ENCODE measurements around the gene GDF7. TPM values are rescaled to one million over a fixed set of nuclear protein-coding genes. Genes with fewer than 3 reads are reported as not detected.

GDF7 gene
- total RNA-seq, 1 donor from 2014 or later, result 2.3 TPM

GRCh38 chr2:20629181-20629580 is 37.8 kb upstream of the GDF7 start:
- DNase-seq (ENCODE audit: low read depth in 2 of 2), result no peak

GRCh38 chr2:20629581-20630171 is 37.3 kb upstream of the GDF7 start:
- DNase-seq (ENCODE audit: low read depth in 2 of 2), result no peak

- no peak for DNase-seq (ENCODE audit: low read depth in 2 of 2)
Observed at GRCh38 chr2:20630967-20631366, 36.0 kb upstream of the GDF7 start.

GRCh38 chr2:20631617-20632307 is 35.2 kb upstream of the GDF7 start:
- DNase-seq (ENCODE audit: low read depth in 2 of 2), result no peak

GRCh38 chr2:20632446-20632990 is 34.4 kb upstream of the GDF7 start:
- no peak for DNase-seq (ENCODE audit: low read depth in 2 of 2)

DNA sequence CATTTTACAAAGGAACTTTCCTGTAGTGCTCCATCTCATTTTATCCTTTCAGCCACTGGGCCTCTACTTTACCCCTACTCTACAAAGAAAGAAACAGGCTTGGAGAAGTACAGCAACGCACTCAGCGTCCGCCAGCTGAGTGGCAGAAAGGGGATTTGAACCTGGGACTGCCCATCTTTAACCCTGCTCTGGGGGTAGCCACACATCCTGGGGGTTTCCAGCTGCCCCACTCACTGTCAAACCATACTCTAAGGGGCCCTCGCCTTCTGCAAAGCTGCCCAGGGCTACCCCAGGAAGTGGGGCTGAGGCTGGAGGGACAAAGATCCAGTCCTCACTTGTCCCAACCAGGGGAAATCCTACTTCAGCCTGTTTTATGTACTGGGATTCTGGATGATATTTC is 33.9 kb upstream of the GDF7 start:
- DNase-seq (ENCODE audit: low read depth in 2 of 2), result no peak

DNA sequence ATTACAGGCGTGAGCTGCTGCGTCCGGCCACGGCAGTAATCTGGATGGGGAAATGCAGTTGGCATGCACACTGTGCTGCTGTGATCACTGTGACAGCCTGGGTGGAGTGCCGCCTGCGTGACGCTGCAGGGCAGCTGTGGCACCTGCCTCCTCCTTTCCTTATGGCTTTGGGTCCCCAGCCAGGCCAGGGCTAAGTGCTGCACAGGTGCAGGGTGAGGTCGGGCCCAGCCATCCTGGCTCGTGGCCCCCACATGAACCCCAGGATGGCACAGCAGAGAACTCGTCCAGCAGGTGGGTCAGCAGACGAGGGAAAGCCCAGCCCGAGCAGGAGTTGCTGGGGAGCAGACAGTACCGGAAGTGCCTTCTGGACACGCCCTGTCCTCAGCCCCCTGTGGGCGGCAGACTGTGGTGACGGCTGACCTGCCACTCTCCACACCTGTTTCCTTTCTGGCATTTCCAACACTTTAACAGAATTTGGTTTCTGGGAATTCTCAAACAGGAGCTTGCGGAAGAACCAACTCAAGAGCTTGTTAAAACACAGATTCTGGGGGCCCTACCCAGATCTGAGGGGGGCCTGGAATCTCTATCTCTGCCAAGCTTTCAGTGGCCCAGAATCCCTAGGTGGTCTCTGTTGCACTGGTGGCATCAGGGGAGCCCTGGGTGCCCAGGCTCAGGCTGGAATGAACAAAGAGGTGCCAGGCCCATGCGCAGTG is 33.0 kb upstream of the GDF7 start:
- DNase-seq (ENCODE audit: low read depth in 2 of 2), result peak; percentile 76 to 83

- peak in 1 of 2 donors; percentile 36 for DNase-seq (ENCODE audit: low read depth in 2 of 2)
Observed at GRCh38 chr2:20634507-20635112, 32.3 kb upstream of the GDF7 start.

GRCh38 chr2:20635113-20635510 is 31.8 kb upstream of the GDF7 start:
- no peak for DNase-seq (ENCODE audit: low read depth in 2 of 2)

DNA sequence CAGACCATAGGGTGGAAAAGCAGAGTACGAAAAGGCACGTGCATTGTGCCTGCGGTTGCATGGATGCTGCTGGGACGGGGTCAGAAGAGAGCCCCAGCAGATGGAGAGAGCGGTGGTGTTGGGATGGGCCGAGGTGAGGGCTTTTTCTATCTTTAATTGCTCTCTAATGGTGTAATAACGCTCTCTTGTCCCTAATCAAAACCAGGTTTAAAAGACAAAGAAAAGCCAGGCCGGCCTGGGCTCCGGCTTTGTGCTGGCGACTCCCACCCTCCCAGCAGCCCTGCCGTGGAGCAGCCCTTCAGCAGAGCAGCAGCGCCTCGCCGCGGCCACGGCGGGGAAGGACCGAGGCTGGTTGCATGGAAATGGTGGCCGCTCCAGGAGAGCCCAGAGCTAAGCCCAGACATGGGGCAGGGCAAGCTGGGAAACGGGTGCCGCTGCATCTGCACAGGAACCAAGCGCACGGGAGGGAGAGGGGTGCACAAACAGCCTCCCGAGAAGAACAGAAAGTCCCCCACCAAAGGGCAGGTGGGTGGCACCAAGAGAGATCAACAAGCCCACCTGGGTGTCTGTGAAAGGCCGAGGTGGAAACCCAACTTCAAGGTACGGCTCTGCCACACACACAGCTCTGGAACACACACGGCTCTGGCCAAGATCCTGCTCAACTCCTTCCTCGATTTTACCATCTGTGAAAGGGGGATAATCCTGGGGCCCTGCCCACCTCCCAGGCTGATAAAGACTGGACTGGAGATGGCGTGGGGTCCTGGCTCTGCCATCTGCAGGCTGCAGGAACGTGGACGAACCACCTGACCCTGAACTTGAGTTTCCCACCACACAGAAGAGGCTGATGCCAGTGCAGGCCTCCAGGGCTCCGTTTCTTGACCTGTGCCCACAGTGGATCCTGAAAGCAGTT is 31.0 kb upstream of the GDF7 start:
- DNase-seq (ENCODE audit: low read depth in 2 of 2), result peak; percentile 65 to 86

DNA sequence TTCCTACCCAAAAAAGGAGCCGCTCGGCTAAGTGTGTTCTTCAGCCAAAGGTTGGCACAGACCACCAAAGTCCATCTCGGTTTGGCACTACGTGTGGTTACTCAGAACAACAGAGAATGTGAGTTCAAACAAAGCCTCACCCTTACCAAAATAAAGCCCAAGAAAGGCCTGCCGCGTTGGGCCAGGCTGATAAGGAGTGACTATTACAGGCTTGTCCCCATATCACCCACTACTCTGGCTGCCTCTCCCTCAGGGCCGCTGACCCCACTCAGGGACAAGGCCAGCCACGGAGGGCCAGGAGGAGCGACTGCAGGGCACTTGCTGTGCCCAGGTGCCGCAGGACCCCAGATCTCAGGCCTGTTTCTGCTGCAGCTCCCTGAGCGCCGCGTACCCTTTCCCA is 29.8 kb upstream of the GDF7 start:
- DNase-seq (ENCODE audit: low read depth in 2 of 2), result no peak

DNA sequence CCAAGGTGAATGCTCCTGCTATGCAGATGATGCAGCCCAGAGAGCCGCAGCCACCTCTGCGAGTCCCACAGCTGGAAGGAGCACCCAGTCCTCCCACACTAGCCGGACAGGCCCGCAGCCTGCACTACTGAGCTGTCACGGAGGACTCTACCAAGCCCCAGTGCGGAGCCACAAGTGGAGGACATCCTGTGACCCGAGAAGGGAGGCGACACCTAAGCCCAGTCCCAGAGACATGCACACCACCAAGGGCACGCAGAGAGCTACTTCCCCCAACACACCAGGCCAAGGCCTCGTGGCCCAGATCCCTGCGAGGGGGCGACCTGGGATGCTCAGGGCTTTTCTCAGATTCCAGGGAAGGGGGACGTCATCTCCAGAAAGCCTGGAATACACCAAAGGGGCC is 28.9 kb upstream of the GDF7 start:
- DNase-seq (ENCODE audit: low read depth in 2 of 2), result no peak

- no peak for DNase-seq (ENCODE audit: low read depth in 2 of 2)
Observed at GRCh38 chr2:20638646-20639430, 28.1 kb upstream of the GDF7 start.

DNA sequence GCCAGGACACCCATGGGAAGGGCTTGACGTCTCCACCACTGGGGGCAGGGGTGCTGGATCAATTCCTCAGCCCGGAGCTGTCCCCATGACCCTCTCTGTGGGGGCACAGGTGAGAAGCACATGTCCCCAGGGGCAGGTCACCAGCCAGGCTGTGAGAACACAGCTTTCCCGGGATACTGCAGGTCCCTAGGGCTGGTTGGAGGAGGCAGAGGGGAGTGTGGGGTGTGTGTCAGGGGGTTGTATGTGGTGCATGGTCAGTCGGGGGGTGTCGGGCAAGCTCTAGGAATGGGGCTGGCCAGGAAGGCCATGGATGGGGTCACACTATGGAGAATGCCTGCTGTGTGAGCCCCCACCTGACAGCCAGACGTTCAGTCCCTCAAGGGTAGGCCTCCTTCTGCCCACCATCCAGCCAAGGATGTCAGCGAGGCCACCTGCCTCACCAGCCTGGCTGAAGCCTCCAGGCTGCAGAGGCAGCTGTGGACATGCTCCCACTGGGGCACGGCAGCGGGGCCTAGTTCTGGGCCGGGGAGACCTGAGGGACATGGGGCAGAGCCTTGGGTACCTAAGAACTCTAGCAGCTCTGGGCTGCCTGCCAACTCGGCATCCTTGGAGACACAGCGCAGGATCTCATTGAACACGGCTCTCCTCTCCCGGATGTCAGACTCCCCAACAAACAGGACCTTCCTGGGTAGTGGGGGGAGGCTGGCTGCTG is 26.4 kb upstream of the GDF7 start:
- DNase-seq (ENCODE audit: low read depth in 2 of 2), result no peak

DNA sequence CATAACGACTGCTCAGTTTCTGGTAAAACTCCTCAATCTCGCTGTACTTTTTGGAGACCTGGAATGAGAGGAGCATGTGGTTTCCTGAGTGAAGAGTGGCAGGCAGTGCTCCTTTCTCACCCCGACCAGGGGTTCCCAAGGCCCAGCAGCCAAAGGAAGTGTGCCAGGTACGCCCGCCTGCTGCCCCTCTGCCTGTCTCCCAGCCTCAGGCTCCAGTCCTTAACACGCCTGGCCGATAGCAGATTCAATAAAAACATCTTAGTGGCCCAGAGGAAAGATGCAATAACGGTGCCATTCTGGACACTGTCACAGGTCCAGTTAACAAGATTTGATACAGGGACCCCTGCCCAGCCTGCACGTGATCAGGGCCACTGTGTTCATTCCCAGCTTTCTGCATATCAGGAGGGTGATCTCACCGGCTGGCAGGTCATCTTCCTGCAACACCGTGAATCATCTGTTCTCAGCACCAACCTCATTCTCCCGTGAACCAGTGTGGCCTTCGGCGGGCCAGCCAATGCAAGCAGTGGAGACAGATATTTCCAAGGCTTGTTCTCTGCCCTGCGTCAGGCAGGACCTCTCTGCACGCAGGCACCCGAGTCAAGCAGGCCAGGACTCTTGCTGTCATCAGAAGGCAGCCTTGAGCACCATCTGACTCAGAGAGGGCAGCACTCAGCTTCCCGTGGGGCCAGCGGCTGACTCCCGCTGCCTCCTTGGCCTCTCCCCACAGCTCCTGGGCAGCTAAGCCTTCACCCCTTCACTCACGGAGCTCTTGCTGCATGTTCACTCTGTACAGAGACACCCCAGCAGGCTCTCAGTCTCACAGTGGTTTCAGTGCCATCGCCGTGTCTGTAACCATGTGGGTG is 25.6 kb upstream of the GDF7 start:
- DNase-seq (ENCODE audit: low read depth in 2 of 2), result peak in 1 of 2 donors; percentile 55

DNA sequence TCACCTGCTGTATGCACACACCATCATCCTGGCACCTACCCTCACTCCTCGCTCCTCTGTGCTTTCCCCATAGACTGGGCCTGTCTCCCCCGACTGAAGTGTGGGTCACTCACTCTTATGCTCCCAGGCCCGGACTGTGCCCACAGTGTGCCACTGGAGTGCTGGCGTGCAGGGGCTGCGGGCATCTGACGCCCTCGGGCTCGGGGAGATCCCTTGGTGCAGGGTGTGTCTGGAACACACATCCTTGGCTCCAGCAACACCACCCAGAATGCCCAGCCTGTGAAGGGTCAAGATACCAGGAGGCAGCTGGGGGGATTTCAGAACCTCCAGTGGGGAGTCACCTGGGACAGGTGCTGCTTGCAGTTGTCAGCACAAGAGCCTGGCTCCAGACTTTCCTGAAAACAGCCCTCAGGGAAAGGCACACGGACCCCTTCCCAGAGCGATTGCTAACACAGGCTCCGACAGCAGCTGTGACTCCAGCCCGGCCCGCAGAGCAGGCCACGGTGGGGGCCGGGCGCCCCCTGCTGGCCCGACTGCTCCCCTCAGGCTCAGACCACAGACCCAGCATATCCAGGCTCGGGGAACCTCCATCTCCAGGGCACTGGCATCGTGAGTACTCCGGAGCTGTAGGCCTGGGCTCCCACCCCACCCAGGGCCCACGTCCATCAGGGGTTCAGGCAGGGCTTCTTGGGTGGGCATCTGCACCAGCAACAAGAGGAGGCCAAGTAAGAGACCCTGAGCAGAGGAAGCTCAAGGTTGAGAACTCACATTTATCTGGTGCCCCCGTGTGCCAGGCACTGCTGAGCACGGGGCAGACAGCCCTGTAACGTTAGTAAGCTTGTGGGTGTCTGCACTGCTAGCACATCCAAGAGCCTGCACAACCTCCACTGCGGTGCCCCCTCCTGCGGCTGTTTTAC is 24.6 kb upstream of the GDF7 start:
- DNase-seq (ENCODE audit: low read depth in 2 of 2), result peak in 1 of 2 donors; percentile 77

DNA sequence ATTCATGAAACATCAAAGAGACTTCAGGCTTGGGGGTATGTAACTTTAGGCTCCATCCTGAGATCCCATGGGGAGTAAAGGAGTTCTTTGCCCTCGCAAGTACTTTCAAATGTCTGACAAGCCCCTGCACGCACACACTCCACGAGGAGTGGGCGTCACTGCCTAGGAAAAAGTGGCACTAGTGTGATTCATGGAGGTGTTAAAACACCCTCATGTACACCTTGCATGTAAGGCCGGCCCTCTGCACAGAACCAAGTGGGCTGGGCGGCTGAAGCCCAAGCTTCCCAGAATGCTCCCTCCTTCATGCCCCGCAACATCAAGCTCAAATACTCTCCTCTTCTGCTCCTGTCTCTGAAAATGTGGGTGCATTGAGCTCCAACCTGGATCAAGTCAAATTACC is 23.9 kb upstream of the GDF7 start:
- no peak for DNase-seq (ENCODE audit: low read depth in 2 of 2)

DNA sequence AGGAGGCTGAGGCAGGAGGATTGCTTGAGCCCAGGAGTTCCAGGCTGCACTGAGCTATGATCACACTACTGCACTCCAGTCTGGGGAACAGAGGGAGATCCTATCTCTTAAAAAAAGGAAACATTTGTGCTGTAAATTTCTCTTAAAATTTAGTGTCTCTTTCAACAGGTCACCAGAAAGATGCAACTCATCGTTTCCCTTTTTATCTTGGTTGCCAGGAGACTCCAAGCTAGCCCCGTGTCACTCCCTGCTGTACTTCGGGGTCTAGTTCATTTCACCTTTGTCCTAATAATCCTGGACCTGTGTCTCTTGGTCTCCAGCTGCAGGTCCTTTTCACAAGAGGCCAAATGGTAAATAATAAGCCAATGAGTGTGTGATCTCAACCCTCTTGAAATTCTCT is 23.1 kb upstream of the GDF7 start:
- DNase-seq (ENCODE audit: low read depth in 2 of 2), result no peak
